Measurements from ENCODE around the gene NHSL2. TPM values are rescaled to one million over a fixed set of nuclear protein-coding genes. Genes with fewer than 3 reads are reported as not detected.

NHSL2 gene
- total RNA-seq, 2 experiments from 2014 or later: not detected

GRCh38 chrX:72114807-72115206, 204.2 kb downstream of the NHSL2 start:
- ChIA-PET POLR2A (no interaction called here), CTCF (ENCODE audit: unreplicated experiment) (no interaction called here)
- no TSS peak for BruUV-seq (replicated peaks)

GRCh38 chrX:72115380-72115779, 204.7 kb downstream of the NHSL2 start:
- BruUV-seq (replicated peaks): no TSS peak
- no peaks in the 10 kb centered on the region for H3K9me2 ChIP-seq (ENCODE audit: insufficient read depth, low read length)
- no peak overlapping the region for H3K27ac ChIP-seq (ENCODE audit: low read depth, low read length, poor library complexity, severe bottlenecking)
- CTCF ChIA-PET (ENCODE audit: unreplicated experiment): no interaction called here
- no peak overlapping the region for H2AFZ ChIP-seq (ENCODE audit: low read length)
- POLR2A ChIA-PET: no interaction called here
- H3K36me3 ChIP-seq (ENCODE audit: insufficient read depth, low read length): no peaks in the 10 kb centered on the region
- no peak for DNase-seq (ENCODE audit: low spot score)
- H3K4me3 ChIP-seq (ENCODE audit: low read depth, low read length, poor library complexity, severe bottlenecking): no peak overlapping the region
- no peaks in the 10 kb centered on the region for H3K79me2 ChIP-seq (ENCODE audit: insufficient read depth, low read depth, low read length)
- TF ChIP-seq EZH2phosphoT487 (IDR thresholded peaks at IDR 0.05; ENCODE audit: borderline replicate concordance, low read depth, low read length): no peak
- TF ChIP-seq, protein P1, sequence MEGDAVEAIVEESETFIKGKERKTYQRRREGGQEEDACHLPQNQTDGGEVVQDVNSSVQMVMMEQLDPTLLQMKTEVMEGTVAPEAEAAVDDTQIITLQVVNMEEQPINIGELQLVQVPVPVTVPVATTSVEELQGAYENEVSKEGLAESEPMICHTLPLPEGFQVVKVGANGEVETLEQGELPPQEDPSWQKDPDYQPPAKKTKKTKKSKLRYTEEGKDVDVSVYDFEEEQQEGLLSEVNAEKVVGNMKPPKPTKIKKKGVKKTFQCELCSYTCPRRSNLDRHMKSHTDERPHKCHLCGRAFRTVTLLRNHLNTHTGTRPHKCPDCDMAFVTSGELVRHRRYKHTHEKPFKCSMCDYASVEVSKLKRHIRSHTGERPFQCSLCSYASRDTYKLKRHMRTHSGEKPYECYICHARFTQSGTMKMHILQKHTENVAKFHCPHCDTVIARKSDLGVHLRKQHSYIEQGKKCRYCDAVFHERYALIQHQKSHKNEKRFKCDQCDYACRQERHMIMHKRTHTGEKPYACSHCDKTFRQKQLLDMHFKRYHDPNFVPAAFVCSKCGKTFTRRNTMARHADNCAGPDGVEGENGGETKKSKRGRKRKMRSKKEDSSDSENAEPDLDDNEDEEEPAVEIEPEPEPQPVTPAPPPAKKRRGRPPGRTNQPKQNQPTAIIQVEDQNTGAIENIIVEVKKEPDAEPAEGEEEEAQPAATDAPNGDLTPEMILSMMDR (conservative IDR thresholded peaks at IDR 0.05; ENCODE audit: low read length): no peak
- no peaks in the 10 kb centered on the region for H4K20me1 ChIP-seq (ENCODE audit: insufficient read depth, low read length)
- no peaks in the 10 kb centered on the region for H3K9me3 ChIP-seq (ENCODE audit: low read length)
- no peaks in the 10 kb centered on the region for H3K4me1 ChIP-seq (ENCODE audit: insufficient read depth, low read length, poor library complexity, severe bottlenecking)
- H3K4me2 ChIP-seq (ENCODE audit: low read length): no peak overlapping the region
- intact Hi-C loops (cut with micrococcal nuclease; ENCODE audit: unreplicated experiment): no loop called here

More at GRCh38 chrX:72114807-72115206, 204.2 kb downstream of the NHSL2 start:
- Histone ChIP-seq H3K9me3 (ENCODE audit: low read length) (no peaks in the 10 kb centered on the region), H4K20me1 (ENCODE audit: insufficient read depth, low read length) (no peaks in the 10 kb centered on the region), H3K4me1 (ENCODE audit: insufficient read depth, low read length, poor library complexity, severe bottlenecking) (no peaks in the 10 kb centered on the region), H3K79me2 (ENCODE audit: insufficient read depth, low read depth, low read length) (no peaks in the 10 kb centered on the region), H3K27ac (ENCODE audit: low read depth, low read length, poor library complexity, severe bottlenecking) (no peak overlapping the region), H3K36me3 (ENCODE audit: insufficient read depth, low read length) (no peaks in the 10 kb centered on the region), H3K9me2 (ENCODE audit: insufficient read depth, low read length) (no peaks in the 10 kb centered on the region), H2AFZ (ENCODE audit: low read length) (no peak overlapping the region), H3K4me2 (ENCODE audit: low read length) (no peak overlapping the region), H3K4me3 (ENCODE audit: low read depth, low read length, poor library complexity, severe bottlenecking) (no peak overlapping the region)
- intact Hi-C loops (cut with micrococcal nuclease; ENCODE audit: unreplicated experiment): no loop called here
- TF ChIP-seq EZH2phosphoT487 (IDR thresholded peaks at IDR 0.05; ENCODE audit: borderline replicate concordance, low read depth, low read length): no peak
- TF ChIP-seq, protein P1 (conservative IDR thresholded peaks at IDR 0.05; ENCODE audit: low read length): no peak
- no peak for DNase-seq (ENCODE audit: low spot score)

DNA sequence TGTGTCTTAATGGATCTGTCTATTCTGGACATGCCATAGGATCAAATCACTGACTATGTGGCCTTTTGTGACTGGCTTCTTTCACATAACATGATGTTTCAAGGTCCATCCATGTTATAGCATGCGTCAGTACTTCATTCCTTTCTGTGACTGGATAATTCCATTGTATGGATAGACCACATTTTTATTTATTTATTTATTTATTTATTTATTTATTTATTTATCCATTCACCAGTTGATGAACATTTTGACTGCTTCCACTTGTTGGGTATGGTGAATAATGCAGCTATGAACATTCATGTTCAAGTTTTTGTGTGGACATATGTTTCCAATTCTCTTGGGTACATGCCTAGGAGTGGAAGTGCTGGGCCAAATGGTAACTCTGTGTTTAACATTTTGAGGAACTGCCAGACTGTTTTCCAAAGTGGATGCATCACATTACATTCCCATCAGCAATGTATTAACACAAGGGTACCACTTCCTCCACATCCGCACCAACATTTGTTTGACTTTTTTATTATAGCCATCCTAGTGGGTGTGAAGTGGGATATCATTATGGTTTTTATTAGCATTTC, 207.1 kb downstream of the NHSL2 start:
- DNase-seq (ENCODE audit: low spot score): no peak
- Histone ChIP-seq H3K4me1 (ENCODE audit: insufficient read depth, low read length, poor library complexity, severe bottlenecking) (no peaks in the 10 kb centered on the region), H3K79me2 (ENCODE audit: insufficient read depth, low read depth, low read length) (no peaks in the 10 kb centered on the region), H3K9me2 (ENCODE audit: insufficient read depth, low read length) (no peaks in the 10 kb centered on the region), H4K20me1 (ENCODE audit: insufficient read depth, low read length) (no peaks in the 10 kb centered on the region), H3K4me2 (ENCODE audit: low read length) (no peak overlapping the region), H3K9me3 (ENCODE audit: low read length) (no peaks in the 10 kb centered on the region), H2AFZ (ENCODE audit: low read length) (no peak overlapping the region), H3K27ac (ENCODE audit: low read depth, low read length, poor library complexity, severe bottlenecking) (no peak overlapping the region), H3K4me3 (ENCODE audit: low read depth, low read length, poor library complexity, severe bottlenecking) (no peak overlapping the region), H3K36me3 (ENCODE audit: insufficient read depth, low read length) (no peaks in the 10 kb centered on the region)
- ChIA-PET POLR2A (no interaction called here), CTCF (ENCODE audit: unreplicated experiment) (no interaction called here)
- TF ChIP-seq EZH2phosphoT487 (IDR thresholded peaks at IDR 0.05; ENCODE audit: borderline replicate concordance, low read depth, low read length): no peak
- TF ChIP-seq, protein P1 (conservative IDR thresholded peaks at IDR 0.05; ENCODE audit: low read length): no peak
- no TSS peak for BruUV-seq (replicated peaks)
- intact Hi-C loops (cut with micrococcal nuclease; ENCODE audit: unreplicated experiment): no loop called here
